ENCODE data around the gene TSPO. TPM values are rescaled to one million over a fixed set of nuclear protein-coding genes. Genes with fewer than 3 reads are reported as not detected.
"Not testable (repeated sequence)": the region's sequence is repeated elsewhere in the genome, so short reads cannot be mapped to it uniquely, and the experiment has no call there.

TSPO gene
- total and polyA plus RNA-seq, 4 experiments from 2014 or later = 66.9 to 548 (median 211) TPM

- H3K36me3 Mint-ChIP-seq = peaks cover 2 to 12% of the 10 kb centered on the region in 2 donors
- peaks cover 3 to 26% (median 10%) of the 10 kb centered on the region in 4 donors for H3K4me1 Mint-ChIP-seq
- DNase-seq = no peak
- ChIA-PET POLR2A (ENCODE audit: partially characterized antibody) (interaction anchor here (2.9 kb wide), 1 partner anchor 42 kb away, joined by 27 read pairs; the partner anchor contains the start of gene TTLL12), CTCF (ENCODE audit: partially characterized antibody) (interaction anchor here (2.4 kb wide), 1 partner anchor 43 kb away, joined by 7 read pairs; no protein-coding TSS in a partner anchor)
- peak overlapping the region in 1 of 8 donors; percentile 17 for H3K4me3 Mint-ChIP-seq
- Histone ChIP-seq H3K27ac (ENCODE audit: low read depth, low read length) (no peak overlapping the region), H3K4me3 (ENCODE audit: low read length in 2 of 2) (no peak overlapping the region), H3K9me3 (ENCODE audit: control insufficient read depth in 1 of 2, low read length in 2 of 2) (no peaks in the 10 kb centered on the region), H3K27me3 (ENCODE audit: insufficient read depth, low read length) (no peaks in the 10 kb centered on the region), H3K4me1 (ENCODE audit: insufficient read depth, low read length) (peaks cover 22% of the 10 kb centered on the region), H3K36me3 (ENCODE audit: insufficient read depth, low read length) (no peaks in the 10 kb centered on the region)
- peaks cover 0 to 1% (median 0%) of the 10 kb centered on the region in 8 donors for H3K9me3 Mint-ChIP-seq
- intact Hi-C loops (cut with micrococcal nuclease) = no loop called here
- peak overlapping the region in 3 of 7 donors; percentile 8 to 87 (median 42) for H3K27ac Mint-ChIP-seq
- no peaks in the 10 kb centered on the region for H3K27me3 Mint-ChIP-seq
These were observed 6.4 kb upstream of the TSPO start for GRCh38 chr22:43144949-43145348.

- H3K27ac Mint-ChIP-seq = peak overlapping the region in 1 of 7 donors; percentile 42
- peaks cover 3 to 26% (median 10%) of the 10 kb centered on the region in 4 donors for H3K4me1 Mint-ChIP-seq
- intact Hi-C loops (cut with micrococcal nuclease) = not testable (repeated sequence)
These were observed 6.0 kb upstream of the TSPO start for GRCh38 chr22:43145371-43145770.

GRCh38 chr22:43146332-43146731, 5.0 kb upstream of the TSPO start:
- H3K4me1 Mint-ChIP-seq = peaks cover 5 to 26% (median 15%) of the 10 kb centered on the region in 4 donors
- H3K4me3 ChIP-seq (ENCODE audit: low read length in 2 of 2); H3K36me3 Mint-ChIP-seq; H3K27me3 Mint-ChIP-seq; intact Hi-C loops (cut with micrococcal nuclease); H3K27me3 ChIP-seq (ENCODE audit: insufficient read depth, low read length); H3K9me3 Mint-ChIP-seq; H3K36me3 ChIP-seq (ENCODE audit: insufficient read depth, low read length); H3K9me3 ChIP-seq (ENCODE audit: control insufficient read depth in 1 of 2, low read length in 2 of 2); H3K27ac ChIP-seq (ENCODE audit: low read depth, low read length); H3K27ac Mint-ChIP-seq; H3K4me3 Mint-ChIP-seq; POLR2A ChIA-PET (ENCODE audit: partially characterized antibody); DNase-seq: not testable (repeated sequence)
- CTCF ChIA-PET (ENCODE audit: partially characterized antibody) = interaction anchor here (0.7 kb wide), 1 partner anchor 19 kb away, joined by 3 read pairs; no protein-coding TSS in a partner anchor
- peaks cover 25% of the 10 kb centered on the region for H3K4me1 ChIP-seq (ENCODE audit: insufficient read depth, low read length)

More at GRCh38 chr22:43145371-43145770, 6.0 kb upstream of the TSPO start:
- CTCF ChIA-PET (ENCODE audit: partially characterized antibody); DNase-seq; H3K9me3 Mint-ChIP-seq; H3K27me3 ChIP-seq (ENCODE audit: insufficient read depth, low read length); H3K4me3 Mint-ChIP-seq; H3K27me3 Mint-ChIP-seq; H3K9me3 ChIP-seq (ENCODE audit: control insufficient read depth in 1 of 2, low read length in 2 of 2); H3K36me3 Mint-ChIP-seq; H3K27ac ChIP-seq (ENCODE audit: low read depth, low read length); POLR2A ChIA-PET (ENCODE audit: partially characterized antibody); H3K36me3 ChIP-seq (ENCODE audit: insufficient read depth, low read length); H3K4me3 ChIP-seq (ENCODE audit: low read length in 2 of 2): not testable (repeated sequence)
- peaks cover 22% of the 10 kb centered on the region for H3K4me1 ChIP-seq (ENCODE audit: insufficient read depth, low read length)

GRCh38 chr22:43147821-43148220, 3.5 kb upstream of the TSPO start:
- Histone ChIP-seq H3K9me3 (ENCODE audit: control insufficient read depth in 1 of 2, low read length in 2 of 2) (no peaks in the 10 kb centered on the region), H3K27ac (ENCODE audit: low read depth, low read length) (no peak overlapping the region), H3K36me3 (ENCODE audit: insufficient read depth, low read length) (no peaks in the 10 kb centered on the region), H3K4me3 (ENCODE audit: low read length in 2 of 2) (no peak overlapping the region), H3K27me3 (ENCODE audit: insufficient read depth, low read length) (no peaks in the 10 kb centered on the region), H3K4me1 (ENCODE audit: insufficient read depth, low read length) (peaks cover 22% of the 10 kb centered on the region)
- no peak for DNase-seq
- Mint-ChIP-seq H3K27me3 (no peaks in the 10 kb centered on the region), H3K27ac (peak overlapping the region in 1 of 7 donors; percentile 81), H3K4me3 (peak overlapping the region in 2 of 8 donors; percentile 31 to 35), H3K36me3 (peaks cover 0 to 2% of the 10 kb centered on the region in 2 donors), H3K4me1 (peaks cover 5 to 27% (median 15%) of the 10 kb centered on the region in 4 donors), H3K9me3 (peaks cover 0 to 3% (median 0%) of the 10 kb centered on the region in 8 donors)
- POLR2A ChIA-PET (ENCODE audit: partially characterized antibody) = no interaction called here
- intact Hi-C loops (cut with micrococcal nuclease) = no loop called here
- CTCF ChIA-PET (ENCODE audit: partially characterized antibody) = no interaction called here

GRCh38 chr22:43148581-43148980, 2.8 kb upstream of the TSPO start:
- CTCF ChIA-PET (ENCODE audit: partially characterized antibody) = no interaction called here
- Histone ChIP-seq H3K27ac (ENCODE audit: low read depth, low read length) (no peak overlapping the region), H3K36me3 (ENCODE audit: insufficient read depth, low read length) (no peaks in the 10 kb centered on the region), H3K4me1 (ENCODE audit: insufficient read depth, low read length) (peaks cover 22% of the 10 kb centered on the region), H3K27me3 (ENCODE audit: insufficient read depth, low read length) (no peaks in the 10 kb centered on the region), H3K9me3 (ENCODE audit: control insufficient read depth in 1 of 2, low read length in 2 of 2) (no peaks in the 10 kb centered on the region), H3K4me3 (ENCODE audit: low read length in 2 of 2) (no peak overlapping the region)
- Mint-ChIP-seq H3K4me3 (peak overlapping the region in 2 of 8 donors; percentile 25 to 42), H3K36me3 (peaks cover 0 to 3% of the 10 kb centered on the region in 2 donors), H3K27me3 (no peaks in the 10 kb centered on the region), H3K9me3 (peaks cover 0 to 5% (median 0%) of the 10 kb centered on the region in 8 donors), H3K4me1 (peaks cover 7 to 27% (median 15%) of the 10 kb centered on the region in 4 donors), H3K27ac (no peak overlapping the region)
- no peak for DNase-seq
- POLR2A ChIA-PET (ENCODE audit: partially characterized antibody) = interaction anchor here (1.2 kb wide), 1 partner anchor 39 kb away, joined by 3 read pairs; no protein-coding TSS in a partner anchor
- intact Hi-C loops (cut with micrococcal nuclease) = no loop called here

GRCh38 chr22:43150731-43151206, 590 bp upstream of the TSPO start:
- peaks cover 0 to 5% (median 0%) of the 10 kb centered on the region in 8 donors for H3K9me3 Mint-ChIP-seq
- no peaks in the 10 kb centered on the region for H3K27me3 ChIP-seq (ENCODE audit: insufficient read depth, low read length)
- H3K9me3 ChIP-seq (ENCODE audit: control insufficient read depth in 1 of 2, low read length in 2 of 2) = no peaks in the 10 kb centered on the region
- ChIA-PET POLR2A (ENCODE audit: partially characterized antibody) (interaction anchor here (2.6 kb wide), 1 partner anchor 36 kb away, joined by 28 read pairs; the partner anchor contains the start of gene TTLL12), CTCF (ENCODE audit: partially characterized antibody) (interaction anchor here (1.4 kb wide), 1 partner anchor 37 kb away, joined by 5 read pairs; no protein-coding TSS in a partner anchor)
- intact Hi-C loops (cut with micrococcal nuclease) = loop anchor here (5.0 kb wide), 1 partner anchor 38 kb away; the partner anchor contains the start of gene BIK
- H3K27ac ChIP-seq (ENCODE audit: low read depth, low read length) = peak overlapping the region; percentile 68
- H3K4me3 Mint-ChIP-seq = peak overlapping the region; percentile 87 to 97 (median 90)
- peak overlapping the region; percentile 13 to 29 for H3K4me3 ChIP-seq (ENCODE audit: low read length in 2 of 2)
- DNase-seq = no peak
- no peaks in the 10 kb centered on the region for H3K36me3 ChIP-seq (ENCODE audit: insufficient read depth, low read length)
- H3K27ac Mint-ChIP-seq = peak overlapping the region; percentile 77 to 95 (median 92)
- peaks cover 7 to 21% (median 14%) of the 10 kb centered on the region in 4 donors for H3K4me1 Mint-ChIP-seq
- peaks cover 18% of the 10 kb centered on the region for H3K4me1 ChIP-seq (ENCODE audit: insufficient read depth, low read length)
- H3K27me3 Mint-ChIP-seq = no peaks in the 10 kb centered on the region
- peaks cover 0 to 3% of the 10 kb centered on the region in 2 donors for H3K36me3 Mint-ChIP-seq

- intact Hi-C loops (cut with micrococcal nuclease) = loop anchor here (2.0 to 5.0 kb wide), 2 partner anchors 35 to 40 kb away; partner anchors contain the start of genes BIK and TTLL12
- CTCF ChIA-PET (ENCODE audit: partially characterized antibody) = interaction anchor here (1.4 kb wide), 1 partner anchor 36 kb away, joined by 5 read pairs; no protein-coding TSS in a partner anchor
- Mint-ChIP-seq H3K36me3 (peaks cover 0 to 6% of the 10 kb centered on the region in 2 donors), H3K4me3 (peak overlapping the region; percentile 83 to 91 (median 86)), H3K4me1 (peaks cover 7 to 29% (median 15%) of the 10 kb centered on the region in 4 donors), H3K27me3 (no peaks in the 10 kb centered on the region), H3K27ac (peak overlapping the region; percentile 77 to 92 (median 83)), H3K9me3 (peaks cover 0 to 3% (median 0%) of the 10 kb centered on the region in 8 donors)
- Histone ChIP-seq H3K9me3 (ENCODE audit: control insufficient read depth in 1 of 2, low read length in 2 of 2) (no peaks in the 10 kb centered on the region), H3K4me3 (ENCODE audit: low read length in 2 of 2) (peak overlapping the region; percentile 61 to 88), H3K4me1 (ENCODE audit: insufficient read depth, low read length) (peaks cover 18% of the 10 kb centered on the region), H3K36me3 (ENCODE audit: insufficient read depth, low read length) (no peaks in the 10 kb centered on the region), H3K27ac (ENCODE audit: low read depth, low read length) (peak overlapping the region; percentile 68), H3K27me3 (ENCODE audit: insufficient read depth, low read length) (no peaks in the 10 kb centered on the region)
- no peak for DNase-seq
- POLR2A ChIA-PET (ENCODE audit: partially characterized antibody) = interaction anchor here (1.0 to 2.6 kb wide), 4 partner anchors 9 to 35 kb away, joined by 3 to 28 read pairs (median 8); partner anchors contain the start of genes MCAT and TTLL12
These were observed 621 bp downstream of the TSPO start for GRCh38 chr22:43152003-43152356.
